Measurements from ENCODE around the gene CARD8. TPM values are rescaled to one million over a fixed set of nuclear protein-coding genes. Genes with fewer than 3 reads are reported as not detected.
"Not testable (repeated sequence)": the region's sequence is repeated elsewhere in the genome, so short reads cannot be mapped to it uniquely, and the experiment has no call there.

CARD8 gene
- total and polyA plus RNA-seq, 2 donors from 2014 or later, result 11.4 to 53.1 TPM

DNA sequence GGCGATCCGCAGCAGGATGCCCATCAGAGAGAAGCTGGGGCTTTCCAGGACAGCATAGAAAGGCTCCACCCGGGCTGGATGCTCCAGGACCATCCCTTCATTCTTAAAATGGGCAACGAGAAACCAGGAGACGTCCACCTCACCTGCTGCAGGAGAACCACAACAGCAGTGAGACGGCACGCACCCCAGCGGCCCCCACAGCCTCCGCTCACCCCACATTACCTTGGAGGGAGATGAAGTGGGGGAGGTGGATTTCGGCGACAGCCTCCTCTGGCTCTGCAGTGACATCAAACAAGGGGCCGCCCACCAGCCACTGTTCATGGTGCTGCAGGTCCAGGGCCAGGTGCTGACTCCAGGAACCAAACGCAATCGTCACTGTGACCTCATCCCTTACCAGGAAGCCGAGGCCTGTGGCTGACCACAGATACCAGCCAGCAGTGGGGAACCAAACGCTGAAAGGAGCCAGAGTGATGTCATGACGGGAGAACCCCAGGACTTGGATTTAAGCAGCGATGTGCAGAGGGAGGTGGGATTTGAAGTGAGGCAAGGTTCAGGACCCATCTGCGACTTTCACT, 25.1 kb downstream of the CARD8 start:
- no peak for DNase-seq
- Histone ChIP-seq H3K27me3 (ENCODE audit: control insufficient read depth, insufficient read depth, low read length) (no peaks in the 10 kb centered on the region), H3K4me3 (ENCODE audit: low read length in 3 of 3) (no peak overlapping the region), H3K36me3 (ENCODE audit: control insufficient read depth in 2 of 3, insufficient read depth in 3 of 3, low read length in 3 of 3) (peaks cover 2 to 27% (median 24%) of the 10 kb centered on the region in 3 donors), H3K27ac (ENCODE audit: low read depth in 2 of 2, low read length in 2 of 2) (no peak overlapping the region), H3K4me1 (ENCODE audit: control insufficient read depth in 2 of 3, insufficient read depth in 2 of 3, low read depth in 1 of 3, low read length in 3 of 3) (no peaks in the 10 kb centered on the region), H3K9me3 (ENCODE audit: control insufficient read depth in 2 of 3, insufficient read depth in 1 of 3, low read length in 3 of 3) (no peaks in the 10 kb centered on the region), H3K9ac (ENCODE audit: low read length in 3 of 3) (no peak overlapping the region)
- intact Hi-C loops (cut with DNase I), result no loop called here
- FAIRE-seq, result no peak
- TF ChIP-seq, protein P1, sequence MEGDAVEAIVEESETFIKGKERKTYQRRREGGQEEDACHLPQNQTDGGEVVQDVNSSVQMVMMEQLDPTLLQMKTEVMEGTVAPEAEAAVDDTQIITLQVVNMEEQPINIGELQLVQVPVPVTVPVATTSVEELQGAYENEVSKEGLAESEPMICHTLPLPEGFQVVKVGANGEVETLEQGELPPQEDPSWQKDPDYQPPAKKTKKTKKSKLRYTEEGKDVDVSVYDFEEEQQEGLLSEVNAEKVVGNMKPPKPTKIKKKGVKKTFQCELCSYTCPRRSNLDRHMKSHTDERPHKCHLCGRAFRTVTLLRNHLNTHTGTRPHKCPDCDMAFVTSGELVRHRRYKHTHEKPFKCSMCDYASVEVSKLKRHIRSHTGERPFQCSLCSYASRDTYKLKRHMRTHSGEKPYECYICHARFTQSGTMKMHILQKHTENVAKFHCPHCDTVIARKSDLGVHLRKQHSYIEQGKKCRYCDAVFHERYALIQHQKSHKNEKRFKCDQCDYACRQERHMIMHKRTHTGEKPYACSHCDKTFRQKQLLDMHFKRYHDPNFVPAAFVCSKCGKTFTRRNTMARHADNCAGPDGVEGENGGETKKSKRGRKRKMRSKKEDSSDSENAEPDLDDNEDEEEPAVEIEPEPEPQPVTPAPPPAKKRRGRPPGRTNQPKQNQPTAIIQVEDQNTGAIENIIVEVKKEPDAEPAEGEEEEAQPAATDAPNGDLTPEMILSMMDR (IDR thresholded peaks at IDR 0.05; ENCODE audit: borderline replicate concordance, extremely low read depth, insufficient read depth), result no peak

DNA sequence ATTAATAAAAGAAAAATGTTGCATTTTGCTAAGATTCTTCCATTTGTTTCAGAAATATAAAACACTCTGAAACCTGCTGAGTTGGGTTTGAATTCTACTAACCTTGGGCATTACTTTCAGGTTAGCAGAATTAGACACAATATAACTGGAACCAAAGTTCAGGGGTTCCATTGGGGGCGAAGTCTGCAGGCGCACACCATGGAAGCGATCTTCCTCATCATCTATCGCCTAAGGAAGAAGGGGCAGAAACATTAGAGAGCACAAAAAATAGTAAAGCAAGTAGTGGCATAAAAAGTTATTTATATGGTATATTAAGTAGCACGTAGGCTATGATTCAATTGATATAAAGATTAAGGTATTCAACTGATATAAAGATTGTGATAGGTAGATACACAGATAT, 34.1 kb downstream of the CARD8 start:
- DNase-seq, result no peak
- Histone ChIP-seq H3K4me3 (ENCODE audit: low read length in 3 of 3) (no peak overlapping the region), H3K27ac (ENCODE audit: low read depth in 2 of 2, low read length in 2 of 2) (no peak overlapping the region), H3K27me3 (ENCODE audit: control insufficient read depth, insufficient read depth, low read length) (no peaks in the 10 kb centered on the region), H3K36me3 (ENCODE audit: control insufficient read depth in 2 of 3, insufficient read depth in 3 of 3, low read length in 3 of 3) (peaks cover 0 to 3% (median 0%) of the 10 kb centered on the region in 3 donors), H3K9ac (ENCODE audit: low read length in 3 of 3) (no peak overlapping the region), H3K9me3 (ENCODE audit: control insufficient read depth in 2 of 3, insufficient read depth in 1 of 3, low read length in 3 of 3) (no peaks in the 10 kb centered on the region), H3K4me1 (ENCODE audit: control insufficient read depth in 2 of 3, insufficient read depth in 2 of 3, low read depth in 1 of 3, low read length in 3 of 3) (no peaks in the 10 kb centered on the region)
- FAIRE-seq, result no peak
- TF ChIP-seq, protein P1 (IDR thresholded peaks at IDR 0.05; ENCODE audit: borderline replicate concordance, extremely low read depth, insufficient read depth), result no peak
- intact Hi-C loops (cut with DNase I), result no loop called here

DNA sequence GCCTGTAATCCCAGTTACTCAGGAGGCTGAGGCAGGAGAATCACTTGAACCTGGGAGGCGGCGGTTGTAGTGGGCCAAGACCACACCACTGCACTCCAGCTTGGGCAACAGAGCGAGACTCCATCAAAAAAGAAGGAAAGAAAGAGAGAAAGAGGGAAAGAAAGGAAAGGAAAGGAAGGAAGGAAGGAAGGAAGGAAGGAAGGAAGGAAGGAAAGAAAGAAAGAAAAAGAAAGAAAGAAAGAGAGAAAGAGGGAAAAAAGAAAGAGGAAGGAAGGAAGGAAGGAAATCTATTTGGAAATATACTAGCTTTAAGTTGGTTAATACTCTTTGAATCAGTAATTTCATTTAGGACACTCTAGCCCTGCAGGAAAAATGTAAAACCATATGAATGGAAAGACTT, 34.9 kb downstream of the CARD8 start:
- H3K9me3 ChIP-seq (ENCODE audit: control insufficient read depth in 2 of 3, insufficient read depth in 1 of 3, low read length in 3 of 3); H3K4me3 ChIP-seq (ENCODE audit: low read length in 3 of 3); H3K9ac ChIP-seq (ENCODE audit: low read length in 3 of 3); FAIRE-seq; DNase-seq; H3K27me3 ChIP-seq (ENCODE audit: control insufficient read depth, insufficient read depth, low read length); H3K27ac ChIP-seq (ENCODE audit: low read depth in 2 of 2, low read length in 2 of 2); intact Hi-C loops (cut with DNase I); H3K36me3 ChIP-seq (ENCODE audit: control insufficient read depth in 2 of 3, insufficient read depth in 3 of 3, low read length in 3 of 3); H3K4me1 ChIP-seq (ENCODE audit: control insufficient read depth in 2 of 3, insufficient read depth in 2 of 3, low read depth in 1 of 3, low read length in 3 of 3): not testable (repeated sequence)

DNA sequence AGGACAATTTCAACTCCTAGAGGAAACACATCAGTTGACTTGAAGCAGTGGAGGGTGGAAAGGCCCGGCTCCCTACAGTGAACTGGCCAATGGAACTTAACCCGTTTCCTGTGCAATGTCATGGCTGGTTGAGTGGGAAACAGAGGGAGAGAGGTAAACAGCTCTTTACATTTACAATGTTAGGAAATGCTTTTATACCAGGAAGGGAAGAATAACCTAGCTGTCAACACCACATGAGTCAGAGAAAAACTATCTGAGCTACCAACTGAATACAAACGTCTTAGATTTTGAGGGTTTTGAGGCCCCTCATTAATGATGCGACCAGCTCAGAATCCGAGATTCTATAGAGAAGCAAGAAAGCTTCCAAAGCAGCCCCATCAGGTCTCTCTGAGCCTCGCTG, 36.7 kb downstream of the CARD8 start:
- Histone ChIP-seq H3K9ac (ENCODE audit: low read length in 3 of 3) (no peak overlapping the region), H3K4me3 (ENCODE audit: low read length in 3 of 3) (no peak overlapping the region), H3K27me3 (ENCODE audit: control insufficient read depth, insufficient read depth, low read length) (no peaks in the 10 kb centered on the region), H3K4me1 (ENCODE audit: control insufficient read depth in 2 of 3, insufficient read depth in 2 of 3, low read depth in 1 of 3, low read length in 3 of 3) (no peaks in the 10 kb centered on the region), H3K27ac (ENCODE audit: low read depth in 2 of 2, low read length in 2 of 2) (no peak overlapping the region), H3K9me3 (ENCODE audit: control insufficient read depth in 2 of 3, insufficient read depth in 1 of 3, low read length in 3 of 3) (no peaks in the 10 kb centered on the region), H3K36me3 (ENCODE audit: control insufficient read depth in 2 of 3, insufficient read depth in 3 of 3, low read length in 3 of 3) (peaks cover 0 to 6% (median 0%) of the 10 kb centered on the region in 3 donors)
- TF ChIP-seq, protein P1 (IDR thresholded peaks at IDR 0.05; ENCODE audit: borderline replicate concordance, extremely low read depth, insufficient read depth), result no peak
- intact Hi-C loops (cut with DNase I), result no loop called here
- DNase-seq, result peak in 1 of 5 donors; percentile 35
- no peak for FAIRE-seq
